Ecto neural progenitor cell (in vitro differentiated cells): ENCODE measurements around the gene DNASE2.
A peak's percentile ranks its signal among the peaks of the same experiment; 100 is the strongest.
"Not testable (repeated sequence)": the region's sequence is repeated elsewhere in the genome, so short reads cannot be mapped to it uniquely, and the experiment has no call there.

Experiments
- DNase-seq: peaks from one replicate; pipeline ENCODE4 v3.0.0-alpha.2; 2018; ENCODE audit warnings: low spot score

Gene DNASE2

GRCh38 chr19:12881172-12881808 lies at the start of gene DNASE2:
TSS of gene DNASE2 (minus strand) at chr19:12881449. CDS start at chr19:12881375, 74 bp downstream.
- DNase-seq = peak; percentile 91

GRCh38 chr19:12930002-12930645 lies 48.9 kb upstream of the DNASE2 start:
- DNase-seq = no peak

- no peak for DNase-seq
Measured at GRCh38 chr19:12924621-12925310, 43.5 kb upstream of the DNASE2 start.

- no peak for DNase-seq
Measured at GRCh38 chr19:12922959-12923358, 41.7 kb upstream of the DNASE2 start.

GRCh38 chr19:12921047-12921446 lies 39.8 kb upstream of the DNASE2 start:
- no peak for DNase-seq

GRCh38 chr19:12918253-12918652 lies 37.0 kb upstream of the DNASE2 start:
- DNase-seq = no peak

- DNase-seq = not testable (repeated sequence)
Measured at GRCh38 chr19:12915860-12916259, 34.6 kb upstream of the DNASE2 start.

- DNase-seq = no peak
Measured at GRCh38 chr19:12913851-12914690, 32.8 kb upstream of the DNASE2 start.

GRCh38 chr19:12913011-12913561 lies 31.8 kb upstream of the DNASE2 start:
- DNase-seq = peak; percentile 68

GRCh38 chr19:12912571-12912970 lies 31.3 kb upstream of the DNASE2 start:
- DNase-seq = no peak

GRCh38 chr19:12907166-12907565 lies 25.9 kb upstream of the DNASE2 start:
- no peak for DNase-seq

- DNase-seq = no peak
Measured at GRCh38 chr19:12899891-12900518, 18.8 kb upstream of the DNASE2 start.

- no peak for DNase-seq
Measured at GRCh38 chr19:12896460-12896859, 15.2 kb upstream of the DNASE2 start.

- DNase-seq = no peak
Measured at GRCh38 chr19:12893582-12893981, 12.3 kb upstream of the DNASE2 start.

GRCh38 chr19:12891553-12892021 lies 10.3 kb upstream of the DNASE2 start:
- no peak for DNase-seq

GRCh38 chr19:12890787-12891552 lies 9.7 kb upstream of the DNASE2 start, which contains the start of gene GCDH:
TSS of gene GCDH (plus strand) at chr19:12891160. CDS start at chr19:12891305, 145 bp downstream.
- peak; percentile 97 for DNase-seq

- DNase-seq = not testable (repeated sequence)
Measured at GRCh38 chr19:12890299-12890786, 9.1 kb upstream of the DNASE2 start.

- DNase-seq = no peak
Measured at GRCh38 chr19:12888006-12888603, 6.9 kb upstream of the DNASE2 start.

- DNase-seq = no peak
Measured at GRCh38 chr19:12886969-12887747, 5.9 kb upstream of the DNASE2 start, which contains the start of gene KLF1. TSS of gene KLF1 (minus strand) at chr19:12887201. CDS start at chr19:12887140, 61 bp downstream.
